Peyer's patch (tissue), 4 donors: Measurements from ENCODE around the gene RBM19. TPM values are rescaled to one million over a fixed set of nuclear protein-coding genes. Genes with fewer than 3 reads are reported as not detected.

Source experiments
- DNase-seq, 3 donors: peaks; one replicate each; pipeline ENCODE4 v3.0.0-alpha.2; 2017 to 2019
- H3K27ac ChIP-seq, 4 donors: fragments of 200-600 bp; sonication (generic); one replicate each; pipeline ENCODE4 v1.5.1; 2016 to 2019
- H3K27me3 ChIP-seq, 2 donors: fragments of 200-600 bp; sonication (generic); one replicate each; pipeline ENCODE4 v1.5.1; 2019
- H3K36me3 ChIP-seq, 3 donors: fragments of 200-600 bp; sonication (generic); one replicate each; pipeline ENCODE4 v1.5.1; 2016 to 2019
- H3K4me1 ChIP-seq, 4 donors: fragments of 200-600 bp; sonication (generic); one replicate each; pipeline ENCODE4 v1.5.1; 2016 to 2019
- H3K4me3 ChIP-seq, 4 donors: fragments of 200-600 bp; sonication (generic); 1 replicate in 3 of 4; 2 replicates in 1 of 4; pipeline ENCODE4 v1.5.1; 2016 to 2019; ENCODE audit warnings: mild to moderate bottlenecking in 1 of 4
- H3K9me3 ChIP-seq, 4 donors: fragments of 200-600 bp; sonication (generic); one replicate each; pipeline ENCODE4 v1.5.1; 2016 to 2019; ENCODE audit warnings: mild to moderate bottlenecking in 1 of 4
- CTCF ChIP-seq, 6 experiments: fragments of 450-650 bp in 4 of 6; fragments of 200-600 bp in 2 of 6; sonication (generic) in 1 of 6; IDR thresholded peaks; one replicate each; pipeline ENCODE4 v1.5.1; 2017 to 2019; ENCODE audit warnings: antibody characterized with exemption in 6 of 6, mild to moderate bottlenecking in 3 of 6, moderate library complexity in 1 of 6
- POLR2A ChIP-seq, 2 donors: fragments of 450-650 bp; IDR thresholded peaks; one replicate each; pipeline ENCODE4 v1.5.1; 2017; ENCODE audit warnings: antibody characterized with exemption in 2 of 2, mild to moderate bottlenecking in 2 of 2, moderate library complexity in 2 of 2
- small RNA-seq, 2 donors: library from RNA; depleted of rRNA; stranded (forward); fragments of <200 nt; gene quantifications; one replicate each; pipeline ENCODE3, GENCODE V24; 2016
- total RNA-seq, 4 donors: library from RNA; depleted of rRNA; stranded (reverse); fragments of >200 nt; gene quantifications; one replicate each; pipeline ENCODE4 v1.1.0, GENCODE V29; 2016

Gene RBM19
- total RNA-seq, 4 donors from 2014 or later = 20.7 to 178 (median 48.0) TPM

DNA sequence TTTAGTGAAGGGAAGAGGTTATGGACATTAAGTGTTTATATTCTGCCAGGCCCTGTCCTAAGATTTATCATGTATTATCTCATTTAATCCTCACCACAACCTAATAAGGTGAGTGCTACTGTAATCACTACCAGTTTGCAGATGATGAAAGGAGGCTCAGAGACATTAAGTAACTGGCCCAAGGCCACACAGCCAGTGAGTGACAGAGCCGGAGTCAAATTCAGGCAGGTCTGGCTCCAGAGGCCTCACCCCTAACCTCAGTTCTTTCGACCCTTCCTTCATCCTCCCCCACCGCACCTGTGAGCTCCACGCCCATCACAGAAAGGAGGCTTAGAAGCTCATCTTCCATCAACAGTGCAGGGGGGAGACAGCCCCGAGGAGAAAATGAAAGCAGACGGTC, 197.3 kb downstream of the RBM19 start:
- H3K9me3 ChIP-seq = no peaks in the 10 kb centered on the region
- H3K27ac ChIP-seq = no peak overlapping the region
- H3K4me1 ChIP-seq = no peaks in the 10 kb centered on the region
- TF ChIP-seq CTCF (IDR thresholded peaks at IDR 0.05) (no peak), POLR2A (IDR thresholded peaks at IDR 0.05) (no peak)
- no peak for DNase-seq
- no peaks in the 10 kb centered on the region for H3K36me3 ChIP-seq
- peaks cover 0 to 4% of the 10 kb centered on the region in 2 donors for H3K27me3 ChIP-seq
- no peak overlapping the region for H3K4me3 ChIP-seq

DNA sequence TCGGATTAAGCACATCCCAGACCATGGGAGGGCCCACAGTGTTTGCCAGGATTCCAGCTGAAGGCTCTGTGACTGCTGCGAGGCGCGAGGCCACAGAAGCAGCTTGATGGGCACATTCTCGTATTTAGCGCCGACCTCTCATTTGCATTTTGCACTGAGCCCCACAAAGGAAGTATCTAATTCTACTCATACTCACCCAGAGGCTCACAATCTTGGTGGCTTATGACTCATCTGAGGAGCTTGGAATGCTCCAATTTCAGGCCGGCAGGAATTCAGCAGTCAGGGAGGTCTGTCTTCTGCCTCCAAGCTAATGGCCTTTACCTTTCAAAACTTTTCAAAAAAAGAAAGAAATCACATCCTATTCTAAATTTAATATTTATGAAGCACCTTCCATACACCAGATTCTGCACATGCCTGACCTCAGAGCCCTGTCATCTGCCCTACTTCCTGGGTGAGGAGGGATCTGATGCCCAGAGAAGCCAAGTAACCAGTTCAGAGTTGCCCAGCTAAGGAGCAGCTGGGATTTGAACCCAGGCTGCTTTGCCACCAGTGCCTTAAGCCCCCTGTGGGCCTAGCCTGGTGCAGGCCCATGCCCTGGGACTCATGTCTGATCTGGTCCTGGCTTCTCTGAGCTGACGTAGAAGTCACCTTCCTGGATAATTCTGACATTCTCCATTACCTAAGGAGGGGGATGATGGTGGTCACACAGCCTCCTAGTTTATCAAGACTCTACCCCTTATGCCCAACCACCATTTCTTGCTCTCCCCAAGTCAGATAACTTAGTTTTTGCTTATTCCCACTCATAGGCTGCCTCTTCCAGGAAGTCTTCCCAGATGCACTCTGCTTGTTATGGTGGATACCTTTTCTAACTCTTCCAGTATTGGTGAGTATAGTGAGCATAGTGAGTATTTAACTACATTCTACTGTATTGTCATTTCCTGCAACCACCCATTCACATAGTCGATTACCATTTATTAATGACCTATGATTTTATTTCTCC, 198.9 kb downstream of the RBM19 start:
- no peaks in the 10 kb centered on the region for H3K36me3 ChIP-seq
- DNase-seq = no peak
- no peaks in the 10 kb centered on the region for H3K4me1 ChIP-seq
- no peaks in the 10 kb centered on the region for H3K9me3 ChIP-seq
- H3K27ac ChIP-seq = no peak overlapping the region
- no peak overlapping the region for H3K4me3 ChIP-seq
- TF ChIP-seq POLR2A (IDR thresholded peaks at IDR 0.05) (no peak), CTCF (IDR thresholded peaks at IDR 0.05) (no peak)
- H3K27me3 ChIP-seq = peaks cover 0 to 4% of the 10 kb centered on the region in 2 donors

Small RNA genes lying within 50 kb of the gene (small RNA-seq; reads per million reads assigned to genes)
- 0 reads per million in 2 donors for gene DYNLL1P4
